ENCODE data around the gene CDC42BPB.

DNA sequence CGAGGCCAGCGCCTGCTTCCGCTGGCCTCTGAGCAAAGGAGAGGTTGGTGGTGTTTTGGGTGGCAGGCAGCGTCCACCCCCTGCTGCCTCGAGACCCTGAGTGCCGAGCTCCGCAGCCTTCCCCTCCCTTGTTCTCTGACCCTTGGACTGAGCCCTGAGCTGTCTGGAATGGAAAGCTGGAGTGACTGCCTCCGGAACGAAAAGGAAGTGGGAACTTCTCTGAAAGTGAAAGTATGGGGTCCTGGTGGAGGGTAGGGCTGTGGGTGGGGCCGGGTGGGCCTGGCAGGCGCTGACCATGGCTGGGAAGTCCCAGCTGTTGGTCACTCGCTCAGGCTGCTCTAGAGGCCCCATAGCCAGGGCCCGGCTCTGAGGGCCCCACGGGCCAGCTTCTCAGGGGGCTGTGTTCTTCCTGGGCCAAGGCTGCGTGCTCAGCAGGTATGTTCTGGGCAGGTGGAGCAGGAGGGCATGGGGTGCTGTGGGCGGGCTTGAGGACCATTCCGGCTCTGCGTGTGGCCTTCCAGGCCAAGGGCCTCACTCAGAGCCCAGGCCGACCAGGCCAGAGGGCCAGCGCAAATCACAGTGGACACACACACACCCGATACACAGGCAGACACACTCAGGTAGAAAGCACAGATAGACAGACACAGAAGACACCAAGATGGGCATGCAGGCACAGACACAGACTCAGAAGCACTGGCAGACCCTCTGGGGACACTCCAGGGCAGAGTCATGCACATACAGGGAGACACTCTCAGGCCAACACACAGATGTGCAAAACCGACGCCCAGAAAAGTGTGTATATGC, 37.3 kb upstream of the CDC42BPB start, which contains the start of gene EXOC3L4:
- TF ChIP-seq, protein P1, sequence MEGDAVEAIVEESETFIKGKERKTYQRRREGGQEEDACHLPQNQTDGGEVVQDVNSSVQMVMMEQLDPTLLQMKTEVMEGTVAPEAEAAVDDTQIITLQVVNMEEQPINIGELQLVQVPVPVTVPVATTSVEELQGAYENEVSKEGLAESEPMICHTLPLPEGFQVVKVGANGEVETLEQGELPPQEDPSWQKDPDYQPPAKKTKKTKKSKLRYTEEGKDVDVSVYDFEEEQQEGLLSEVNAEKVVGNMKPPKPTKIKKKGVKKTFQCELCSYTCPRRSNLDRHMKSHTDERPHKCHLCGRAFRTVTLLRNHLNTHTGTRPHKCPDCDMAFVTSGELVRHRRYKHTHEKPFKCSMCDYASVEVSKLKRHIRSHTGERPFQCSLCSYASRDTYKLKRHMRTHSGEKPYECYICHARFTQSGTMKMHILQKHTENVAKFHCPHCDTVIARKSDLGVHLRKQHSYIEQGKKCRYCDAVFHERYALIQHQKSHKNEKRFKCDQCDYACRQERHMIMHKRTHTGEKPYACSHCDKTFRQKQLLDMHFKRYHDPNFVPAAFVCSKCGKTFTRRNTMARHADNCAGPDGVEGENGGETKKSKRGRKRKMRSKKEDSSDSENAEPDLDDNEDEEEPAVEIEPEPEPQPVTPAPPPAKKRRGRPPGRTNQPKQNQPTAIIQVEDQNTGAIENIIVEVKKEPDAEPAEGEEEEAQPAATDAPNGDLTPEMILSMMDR (IDR thresholded peaks at IDR 0.05) = no peak
- TF ChIP-seq EZH2 (IDR thresholded peaks at IDR 0.05) = no peak

Data from neural progenitor cell (in vitro differentiated cells).